Liver (tissue), 9 donors: ENCODE measurements around the gene TSHR. TPM values are rescaled to one million over a fixed set of nuclear protein-coding genes. Genes with fewer than 3 reads are reported as not detected.

Source experiments
- DNase-seq: peaks from one replicate; pipeline ENCODE4 v3.0.0-alpha.2; 2017; ENCODE audit warnings: low spot score
- H3K27ac ChIP-seq, 2 donors: one replicate each; pipeline ENCODE4 v1.7.0; 2013; ENCODE audit warnings: inconsistent platforms in 2 of 2, low read length in 2 of 2, control low read depth in 1 of 2, low read depth in 1 of 2, mild to moderate bottlenecking in 1 of 2
- H3K27me3 ChIP-seq, 4 donors: one replicate each; pipeline versions ENCODE4 v1.6.1 to v1.7.0; 2013; ENCODE audit warnings: low read length in 3 of 4, inconsistent platforms in 1 of 4, mild to moderate bottlenecking in 1 of 4, moderate library complexity in 1 of 4; ENCODE audit not compliant: control insufficient read depth in 4 of 4, insufficient read depth in 4 of 4
- H3K36me3 ChIP-seq, 4 donors: one replicate each; pipeline versions ENCODE4 v1.6.1 to v1.7.0; 2013; ENCODE audit warnings: low read length in 3 of 4, mild to moderate bottlenecking in 3 of 4, low read depth in 1 of 4, moderate library complexity in 1 of 4; ENCODE audit not compliant: control insufficient read depth in 4 of 4, insufficient read depth in 3 of 4
- H3K4me1 ChIP-seq, 4 donors: one replicate each; pipeline versions ENCODE4 v1.6.1 to v1.7.0; 2013; ENCODE audit warnings: low read length in 3 of 4, mild to moderate bottlenecking in 3 of 4, moderate library complexity in 1 of 4; ENCODE audit not compliant: control insufficient read depth in 4 of 4, insufficient read depth in 4 of 4
- H3K4me3 ChIP-seq, 3 donors: one replicate each; pipeline versions ENCODE4 v1.6.1 to v1.7.0; 2013; ENCODE audit warnings: low read length in 3 of 3, control low read depth in 1 of 3, low read depth in 1 of 3, mild to moderate bottlenecking in 1 of 3
- H3K9ac ChIP-seq, 2 donors: one replicate each; pipeline ENCODE4 v1.7.0; 2013; ENCODE audit warnings: low read length in 2 of 2, mild to moderate bottlenecking in 2 of 2, moderate library complexity in 2 of 2, control low read depth in 1 of 2, low read depth in 1 of 2
- H3K9me3 ChIP-seq, 4 donors: one replicate each; pipeline versions ENCODE4 v1.6.1 to v1.7.0; 2013; ENCODE audit warnings: low read length in 3 of 4; ENCODE audit not compliant: control insufficient read depth in 4 of 4
- EGR1 ChIP-seq, 2 donors: IDR thresholded peaks; 2 replicates each; pipeline ENCODE4 v1.6.1; 2016 to 2018; ENCODE audit warnings: antibody characterized with exemption in 2 of 2, low read depth in 2 of 2
- FOXA1 ChIP-seq: IDR thresholded peaks from 2 replicates; pipeline ENCODE4 v1.6.1; 2016; ENCODE audit warnings: antibody characterized with exemption
- FOXA2 ChIP-seq: IDR thresholded peaks from 2 replicates; pipeline ENCODE4 v1.6.1; 2016; ENCODE audit warnings: antibody characterized with exemption
- GABPA ChIP-seq, 2 donors: IDR thresholded peaks in 1 of 2; conservative IDR thresholded peaks in 1 of 2; 2 replicates each; pipeline ENCODE4 v1.6.1; 2016; ENCODE audit warnings: antibody characterized with exemption in 2 of 2, mild to moderate bottlenecking in 1 of 2, moderate library complexity in 1 of 2
- HNF4A ChIP-seq, 2 donors: conservative IDR thresholded peaks; 2 replicates each; pipeline ENCODE4 v1.6.1; 2016; ENCODE audit warnings: antibody characterized with exemption in 2 of 2, mild to moderate bottlenecking in 2 of 2
- HNF4G ChIP-seq: IDR thresholded peaks from 2 replicates; pipeline ENCODE4 v1.6.1; 2016; ENCODE audit warnings: antibody characterized with exemption
- JUND ChIP-seq, 2 donors: IDR thresholded peaks; 2 replicates each; pipeline ENCODE4 v1.6.1; 2016; ENCODE audit warnings: antibody characterized with exemption in 2 of 2
- NR2F2 ChIP-seq: IDR thresholded peaks from 2 replicates; pipeline ENCODE4 v1.6.1; 2016; ENCODE audit warnings: antibody characterized with exemption
- RAD21 ChIP-seq, 2 donors: IDR thresholded peaks; 2 replicates each; pipeline ENCODE4 v1.6.1; 2016; ENCODE audit warnings: antibody characterized with exemption in 2 of 2, mild to moderate bottlenecking in 2 of 2
- REST ChIP-seq: IDR thresholded peaks from 2 replicates; pipeline ENCODE4 v1.6.1; 2016; ENCODE audit warnings: antibody characterized with exemption, mild to moderate bottlenecking
- RXRA ChIP-seq, 2 donors: IDR thresholded peaks; 2 replicates each; pipeline ENCODE4 v1.6.1; 2017 to 2018; ENCODE audit warnings: antibody characterized with exemption in 2 of 2, mild to moderate bottlenecking in 1 of 2
- SP1 ChIP-seq: IDR thresholded peaks from 2 replicates; pipeline ENCODE4 v1.6.1; 2018; ENCODE audit warnings: antibody characterized with exemption, mild to moderate bottlenecking
- TAF1 ChIP-seq: conservative IDR thresholded peaks from 2 replicates; pipeline ENCODE4 v1.6.1; 2016; ENCODE audit warnings: antibody characterized with exemption, mild to moderate bottlenecking
- YY1 ChIP-seq: IDR thresholded peaks from 2 replicates; pipeline ENCODE4 v1.6.1; 2016; ENCODE audit warnings: antibody characterized with exemption, mild to moderate bottlenecking
- WGBS: extraction: QIAGEN DNeasy Blood & Tissue Kit; methylation state at CpG from one replicate; pipeline ENCODE4 v1.1.7; 2013; 5-methylcytosine and 5-hydroxymethylcytosine counted together
- polyA plus RNA-seq, 2 donors: library from polyadenylated mRNA; stranded (reverse) in 1 of 2; unstranded in 1 of 2; fragments of 200-250 nt in 1 of 2; fragments of >200 nt in 1 of 2; fragmentation: Nextera tagmentation in 1 of 2; extraction: Ambion mirVana in 1 of 2; gene quantifications; one replicate each; pipeline versions ENCODE4 v1.2.1 to v1.2.3, GENCODE V29; 2013 to 2015
- total RNA-seq, 2 donors: library from RNA; depleted of rRNA; stranded (reverse); fragments of >200 nt; gene quantifications; one replicate each; pipeline ENCODE4 v1.2.3, GENCODE V29; 2014
- TF ChIP-seq, protein P1 (sequence below): IDR thresholded peaks from 2 replicates; pipeline ENCODE4 v1.6.1; 2016; ENCODE audit warnings: antibody characterized with exemption
- TF ChIP-seq, protein P2 (sequence below): IDR thresholded peaks from 2 replicates; pipeline ENCODE4 v1.6.1; 2016; ENCODE audit warnings: antibody characterized with exemption
- TF ChIP-seq, protein P3 (sequence below): IDR thresholded peaks from 2 replicates; pipeline ENCODE4 v1.6.1; 2016; ENCODE audit warnings: antibody characterized with exemption
- TF ChIP-seq, protein P4 (sequence below): fragments of 150-350 bp; IDR thresholded peaks from 2 replicates; pipeline ENCODE4 v1.5.1; 2017; ENCODE audit warnings: improper control_type of control experiment, low read depth, low read length; ENCODE audit not compliant: missing input control
- donor health status: healthy.
- donor health status: healthy.
- donor health status: healthy.
- donor health status: healthy.
- donor health status: healthy.

The TSHR gene
- total and polyA plus RNA-seq, 4 donors: 0.08 to 3.2 TPM; not detected in 2

GRCh38 chr14:81004575-81004974 lies 49.2 kb downstream of the TSHR start:
- TF ChIP-seq RXRA (IDR thresholded peaks at IDR 0.05) (no peak), YY1 (no peak), FOXA2 (no peak), RAD21 (IDR thresholded peaks at IDR 0.05) (no peak), HNF4G (no peak), SP1 (no peak), TAF1 (no peak), HNF4A (conservative IDR thresholded peaks at IDR 0.05) (no peak), FOXA1 (no peak), NR2F2 (no peak)
- TF ChIP-seq, protein P1, sequence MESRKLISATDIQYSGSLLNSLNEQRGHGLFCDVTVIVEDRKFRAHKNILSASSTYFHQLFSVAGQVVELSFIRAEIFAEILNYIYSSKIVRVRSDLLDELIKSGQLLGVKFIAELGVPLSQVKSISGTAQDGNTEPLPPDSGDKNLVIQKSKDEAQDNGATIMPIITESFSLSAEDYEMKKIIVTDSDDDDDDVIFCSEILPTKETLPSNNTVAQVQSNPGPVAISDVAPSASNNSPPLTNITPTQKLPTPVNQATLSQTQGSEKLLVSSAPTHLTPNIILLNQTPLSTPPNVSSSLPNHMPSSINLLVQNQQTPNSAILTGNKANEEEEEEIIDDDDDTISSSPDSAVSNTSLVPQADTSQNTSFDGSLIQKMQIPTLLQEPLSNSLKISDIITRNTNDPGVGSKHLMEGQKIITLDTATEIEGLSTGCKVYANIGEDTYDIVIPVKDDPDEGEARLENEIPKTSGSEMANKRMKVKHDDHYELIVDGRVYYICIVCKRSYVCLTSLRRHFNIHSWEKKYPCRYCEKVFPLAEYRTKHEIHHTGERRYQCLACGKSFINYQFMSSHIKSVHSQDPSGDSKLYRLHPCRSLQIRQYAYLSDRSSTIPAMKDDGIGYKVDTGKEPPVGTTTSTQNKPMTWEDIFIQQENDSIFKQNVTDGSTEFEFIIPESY: no peak
- TF ChIP-seq, protein P2, sequence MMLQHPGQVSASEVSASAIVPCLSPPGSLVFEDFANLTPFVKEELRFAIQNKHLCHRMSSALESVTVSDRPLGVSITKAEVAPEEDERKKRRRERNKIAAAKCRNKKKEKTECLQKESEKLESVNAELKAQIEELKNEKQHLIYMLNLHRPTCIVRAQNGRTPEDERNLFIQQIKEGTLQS: no peak
- TF ChIP-seq, protein P3, sequence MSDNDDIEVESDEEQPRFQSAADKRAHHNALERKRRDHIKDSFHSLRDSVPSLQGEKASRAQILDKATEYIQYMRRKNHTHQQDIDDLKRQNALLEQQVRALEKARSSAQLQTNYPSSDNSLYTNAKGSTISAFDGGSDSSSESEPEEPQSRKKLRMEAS: no peak
- TF ChIP-seq, protein P4, sequence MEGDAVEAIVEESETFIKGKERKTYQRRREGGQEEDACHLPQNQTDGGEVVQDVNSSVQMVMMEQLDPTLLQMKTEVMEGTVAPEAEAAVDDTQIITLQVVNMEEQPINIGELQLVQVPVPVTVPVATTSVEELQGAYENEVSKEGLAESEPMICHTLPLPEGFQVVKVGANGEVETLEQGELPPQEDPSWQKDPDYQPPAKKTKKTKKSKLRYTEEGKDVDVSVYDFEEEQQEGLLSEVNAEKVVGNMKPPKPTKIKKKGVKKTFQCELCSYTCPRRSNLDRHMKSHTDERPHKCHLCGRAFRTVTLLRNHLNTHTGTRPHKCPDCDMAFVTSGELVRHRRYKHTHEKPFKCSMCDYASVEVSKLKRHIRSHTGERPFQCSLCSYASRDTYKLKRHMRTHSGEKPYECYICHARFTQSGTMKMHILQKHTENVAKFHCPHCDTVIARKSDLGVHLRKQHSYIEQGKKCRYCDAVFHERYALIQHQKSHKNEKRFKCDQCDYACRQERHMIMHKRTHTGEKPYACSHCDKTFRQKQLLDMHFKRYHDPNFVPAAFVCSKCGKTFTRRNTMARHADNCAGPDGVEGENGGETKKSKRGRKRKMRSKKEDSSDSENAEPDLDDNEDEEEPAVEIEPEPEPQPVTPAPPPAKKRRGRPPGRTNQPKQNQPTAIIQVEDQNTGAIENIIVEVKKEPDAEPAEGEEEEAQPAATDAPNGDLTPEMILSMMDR: no peak
- H3K36me3 ChIP-seq: no peaks in the 10 kb centered on the region
- no peak for DNase-seq
- H3K9me3 ChIP-seq: no peaks in the 10 kb centered on the region
- H3K4me1 ChIP-seq: no peaks in the 10 kb centered on the region
- no peak overlapping the region for H3K27ac ChIP-seq
- H3K9ac ChIP-seq: no peak overlapping the region
- H3K27me3 ChIP-seq: no peaks in the 10 kb centered on the region
- WGBS: 100% methylated on average over 1 of the region's 1 CpG
- no peak overlapping the region for H3K4me3 ChIP-seq

DNA sequence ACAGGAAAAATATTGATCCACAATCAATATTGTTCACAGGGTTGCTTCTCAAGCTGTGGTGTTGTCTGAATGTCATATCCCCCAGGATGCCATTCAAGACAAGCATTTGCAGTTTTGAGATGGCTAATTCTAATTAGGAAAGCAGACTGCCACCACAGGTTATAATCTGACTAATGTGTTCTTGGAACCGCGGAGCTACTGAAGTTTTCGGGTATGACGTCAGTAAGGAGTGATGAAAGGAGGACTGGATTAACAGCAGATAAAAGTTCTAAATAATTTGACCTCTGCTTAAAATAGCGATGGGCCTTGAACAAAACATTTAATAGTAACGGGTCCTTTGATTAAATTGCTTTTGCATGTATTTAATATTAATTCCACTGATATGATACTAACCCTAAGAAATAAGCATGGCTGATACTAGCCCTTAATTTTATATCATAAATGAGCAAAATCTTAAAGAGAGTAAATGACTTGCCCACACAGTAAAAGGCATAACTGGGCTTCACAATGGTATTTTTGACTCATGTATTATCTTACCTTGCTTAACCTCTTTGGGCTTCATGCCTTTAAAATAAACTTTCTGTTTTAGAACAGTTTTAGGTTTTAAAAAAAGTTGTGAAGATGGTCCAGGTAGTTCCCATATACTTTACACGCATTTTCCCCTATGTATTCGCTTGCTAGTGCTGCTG lies 50.3 kb downstream of the TSHR start:
- H3K4me1 ChIP-seq: no peaks in the 10 kb centered on the region
- no peak overlapping the region for H3K9ac ChIP-seq
- WGBS: 85% methylated on average over 8 of the region's 8 CpGs
- no peaks in the 10 kb centered on the region for H3K36me3 ChIP-seq
- H3K4me3 ChIP-seq: no peak overlapping the region
- no peak for DNase-seq
- TF ChIP-seq HNF4G (no peak), JUND (IDR thresholded peaks at IDR 0.05) (no peak)
- H3K9me3 ChIP-seq: no peaks in the 10 kb centered on the region
- H3K27ac ChIP-seq: no peak overlapping the region
- H3K27me3 ChIP-seq: no peaks in the 10 kb centered on the region

DNA sequence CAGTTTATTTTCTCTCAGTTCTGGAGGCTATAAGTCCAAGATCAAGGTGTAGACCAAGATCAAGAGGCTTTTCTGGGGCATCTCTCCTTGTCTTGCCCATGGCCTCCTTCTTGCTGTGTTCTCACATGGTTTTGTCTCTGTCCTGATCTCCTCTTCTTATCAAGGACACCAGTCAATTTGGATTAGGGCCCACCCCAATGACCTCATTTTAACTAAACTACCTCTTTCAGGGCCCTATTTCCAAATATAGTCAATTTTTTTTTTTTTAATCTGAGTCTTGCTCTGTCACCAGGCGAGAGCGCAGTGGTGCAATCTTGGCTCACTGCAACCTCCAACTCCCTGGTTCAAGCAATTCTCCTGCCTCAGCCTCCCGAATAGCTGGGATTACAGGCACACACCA lies 50.8 kb downstream of the TSHR start:
- Histone ChIP-seq H3K36me3 (no peaks in the 10 kb centered on the region), H3K4me1 (no peaks in the 10 kb centered on the region), H3K9ac (no peak overlapping the region), H3K27ac (no peak overlapping the region), H3K27me3 (no peaks in the 10 kb centered on the region), H3K9me3 (no peaks in the 10 kb centered on the region), H3K4me3 (no peak overlapping the region)
- 87% methylated on average over 3 of the region's 3 CpGs for WGBS
- DNase-seq: no peak
- TF ChIP-seq, protein P2: no peak
- TF ChIP-seq GABPA (IDR thresholded peaks at IDR 0.05 in 1 of 2, conservative IDR thresholded peaks at IDR 0.05 in 1 of 2) (no peak), HNF4A (conservative IDR thresholded peaks at IDR 0.05) (no peak), EGR1 (IDR thresholded peaks at IDR 0.05; ENCODE audit: low read depth in 2 of 2) (no peak), NR2F2 (no peak), JUND (IDR thresholded peaks at IDR 0.05) (no peak), FOXA2 (no peak), RXRA (IDR thresholded peaks at IDR 0.05) (no peak), FOXA1 (no peak), REST (no peak), RAD21 (IDR thresholded peaks at IDR 0.05) (no peak), SP1 (no peak), TAF1 (no peak), HNF4G (no peak), YY1 (no peak)
- TF ChIP-seq, protein P3: no peak
